SH-SY5Y (cell line): Measurements from ENCODE around the gene ATP8A1.

ENCODE experiments used
- GATA2 ChIP-seq: IDR thresholded peaks from 2 replicates; pipeline ENCODE4 v1.6.1; 2011; ENCODE audit warnings: mild to moderate bottlenecking, low read depth, low read length
- GATA3 ChIP-seq: IDR thresholded peaks from 2 replicates; pipeline ENCODE4 v1.6.1; 2011; ENCODE audit warnings: low read depth, mild to moderate bottlenecking, low read length, moderate library complexity

Gene ATP8A1

DNA sequence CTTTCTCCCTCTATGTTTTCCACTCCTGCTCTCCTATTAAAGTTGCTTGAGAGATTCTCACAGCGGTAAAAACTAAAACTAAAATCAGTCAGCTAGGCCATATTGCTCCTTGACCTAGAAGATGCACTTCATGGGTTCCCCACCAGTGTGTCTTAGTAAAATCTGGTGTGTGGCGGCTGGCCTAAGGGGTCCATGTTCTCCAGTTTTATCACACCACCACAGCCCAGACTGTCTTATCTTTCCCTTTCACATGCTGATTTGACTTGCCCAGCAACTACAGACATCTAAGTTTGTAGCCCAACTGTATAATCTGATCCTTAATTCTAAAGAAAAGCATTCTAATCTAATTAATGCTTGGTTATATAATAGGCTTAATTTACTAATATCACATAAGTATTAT, 68.0 kb downstream of the ATP8A1 start:
- 0 out of 2 replicates have a peak, but pooled peaks have one; percentile 28 for TF ChIP-seq GATA2
- peak; percentile 30; the same call in 1 of the 2 replicates for TF ChIP-seq GATA3

DNA sequence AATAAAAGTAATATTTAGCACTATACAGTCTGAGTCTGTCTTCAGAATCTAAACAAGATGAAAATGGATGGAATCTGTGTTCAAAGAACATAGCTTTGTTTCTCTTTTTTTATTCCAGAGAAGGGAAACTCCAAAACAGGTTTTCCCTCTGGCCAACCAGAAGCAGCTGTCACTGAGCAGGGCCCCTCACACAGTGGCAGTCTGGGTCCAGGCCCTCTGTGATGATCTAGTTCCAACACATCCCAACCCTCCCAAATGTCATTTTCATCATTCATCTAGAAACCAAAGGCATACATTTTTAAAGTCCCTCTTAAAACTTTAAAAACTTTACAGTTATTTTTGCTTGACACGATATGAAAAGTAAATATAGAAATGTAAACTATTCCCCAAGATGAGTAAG, 70.1 kb downstream of the ATP8A1 start:
- TF ChIP-seq GATA3: no peak
- TF ChIP-seq GATA2: no peak

DNA sequence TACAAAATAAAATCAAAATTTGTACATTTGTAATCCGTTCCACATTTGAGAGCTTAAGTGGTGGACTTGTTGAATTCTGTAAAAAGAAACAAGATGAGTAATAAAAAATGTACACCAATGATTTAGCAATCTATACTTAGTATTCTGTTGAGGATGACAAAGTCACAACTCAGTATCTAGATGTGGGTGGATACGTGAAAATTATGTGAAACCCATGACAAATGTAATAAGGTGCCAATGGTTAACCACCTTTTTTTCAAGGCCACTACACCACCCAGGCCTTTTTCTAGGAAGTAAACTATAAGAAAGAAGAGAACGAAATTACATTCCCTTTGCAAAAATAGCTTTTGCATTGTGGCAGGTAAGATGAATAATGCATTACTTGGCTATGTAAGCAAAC, 77.0 kb downstream of the ATP8A1 start:
- TF ChIP-seq GATA2: no peak
- no peak for TF ChIP-seq GATA3

DNA sequence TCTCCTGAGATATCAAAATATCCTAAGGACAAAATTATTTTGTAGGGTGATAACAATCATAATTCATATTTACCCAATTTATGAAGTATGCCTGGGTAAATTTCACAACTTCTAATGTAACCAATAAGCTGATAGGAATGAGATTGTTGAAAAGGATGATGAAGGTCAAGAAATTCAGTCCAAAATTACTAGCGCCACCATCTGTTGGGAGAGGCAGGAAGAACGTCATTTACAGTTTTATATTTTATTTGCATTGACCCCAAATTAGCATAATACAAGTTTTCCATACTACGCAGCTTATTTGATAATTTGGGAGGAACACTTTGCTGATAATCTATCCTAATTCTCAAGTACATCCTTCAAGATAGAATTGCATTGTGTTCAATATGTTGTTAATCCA, 78.7 kb downstream of the ATP8A1 start:
- TF ChIP-seq GATA3 (no peak), GATA2 (no peak)

DNA sequence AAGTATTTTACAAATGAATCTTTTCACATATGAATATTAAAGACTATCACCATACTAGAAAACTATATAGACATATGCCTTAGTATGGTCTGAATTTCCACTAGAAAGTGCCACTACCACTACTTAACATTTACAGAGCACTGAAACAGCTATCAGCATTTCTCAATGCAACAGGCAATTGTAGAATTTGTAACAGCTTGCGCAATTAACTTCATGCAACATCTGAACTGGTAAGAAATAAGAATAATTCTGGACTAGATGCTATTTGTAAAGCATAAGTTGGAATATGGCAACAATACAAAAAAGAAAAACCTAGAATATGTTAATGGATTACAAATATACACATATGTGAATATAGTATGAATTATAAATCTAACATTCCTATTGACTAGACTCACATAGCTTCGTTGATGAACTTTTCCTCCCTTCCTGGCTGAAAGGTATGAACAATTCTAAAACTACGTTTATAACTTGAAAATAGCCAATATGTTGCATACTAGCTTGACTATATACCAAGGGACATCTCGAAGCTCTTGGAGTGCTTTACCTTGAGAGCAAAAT, 82.0 kb downstream of the ATP8A1 start:
- no peak for TF ChIP-seq GATA2
- TF ChIP-seq GATA3: no peak

DNA sequence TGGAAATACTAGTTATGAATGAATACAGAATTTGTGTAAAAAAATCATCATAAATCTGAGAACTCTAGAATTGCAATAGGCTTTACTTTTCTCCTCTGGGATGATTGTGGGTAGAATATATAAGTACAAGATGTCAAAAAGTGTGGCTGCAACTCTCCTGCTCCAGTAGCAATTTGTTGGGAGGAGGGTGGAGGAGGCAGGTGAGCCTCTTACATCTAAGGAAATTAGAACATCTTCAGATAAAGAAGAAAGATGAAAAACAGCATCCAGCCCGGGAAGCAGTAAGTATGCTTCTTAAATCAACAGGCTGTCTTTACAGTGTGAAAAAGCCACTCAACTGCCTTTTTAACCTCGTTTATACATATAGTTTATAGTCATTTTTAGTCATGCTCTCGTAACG, 83.7 kb downstream of the ATP8A1 start:
- no peak for TF ChIP-seq GATA2
- no peak for TF ChIP-seq GATA3

DNA sequence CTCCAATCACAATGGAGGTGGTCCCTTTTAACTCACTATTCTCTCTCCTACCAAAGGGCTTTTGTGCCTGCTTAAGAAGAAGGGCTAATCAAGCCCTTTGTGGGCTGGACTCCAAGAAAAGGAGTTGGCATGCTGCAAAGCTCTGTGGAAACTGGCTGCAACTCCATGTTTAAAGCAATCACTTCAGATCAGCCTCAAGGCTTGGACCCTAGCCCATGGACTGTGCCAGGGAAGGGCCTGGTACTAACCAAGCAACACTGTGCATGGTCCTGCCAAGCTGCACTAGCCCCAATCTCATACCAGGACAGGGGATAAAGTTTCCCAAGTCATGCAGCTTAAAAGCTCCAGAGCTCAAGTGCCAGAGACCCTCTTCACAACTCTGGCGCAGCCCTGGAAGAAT, 86.7 kb downstream of the ATP8A1 start:
- TF ChIP-seq GATA2: no peak
- TF ChIP-seq GATA3: no peak

DNA sequence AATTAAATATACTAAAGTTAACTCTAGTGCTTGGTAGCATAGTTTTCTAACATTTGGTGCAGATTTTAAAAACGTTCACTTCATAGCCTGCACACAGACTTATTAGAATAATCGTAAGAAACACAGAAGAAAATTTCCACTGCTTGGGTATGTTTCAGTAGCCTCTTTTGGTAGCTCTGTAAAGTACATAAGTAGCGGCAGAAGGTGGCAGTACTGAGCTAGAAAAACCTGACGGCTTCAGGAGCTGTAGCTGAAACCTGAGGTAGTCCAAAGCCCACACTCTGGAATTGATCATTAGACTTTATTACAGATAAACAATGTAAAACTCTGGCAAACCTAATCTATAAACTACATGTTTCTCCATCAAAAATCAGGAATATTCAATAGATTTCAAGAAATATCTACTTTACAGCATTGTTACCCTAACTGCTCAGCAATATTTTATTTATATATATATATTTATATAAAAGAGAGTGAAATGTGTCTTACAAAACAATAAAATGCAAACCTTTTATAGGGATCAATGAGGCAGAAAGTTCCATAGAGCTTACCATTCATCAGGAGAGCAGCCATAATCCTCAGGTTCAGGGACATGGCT, 88.2 kb downstream of the ATP8A1 start:
- TF ChIP-seq GATA3 (no peak), GATA2 (no peak)

DNA sequence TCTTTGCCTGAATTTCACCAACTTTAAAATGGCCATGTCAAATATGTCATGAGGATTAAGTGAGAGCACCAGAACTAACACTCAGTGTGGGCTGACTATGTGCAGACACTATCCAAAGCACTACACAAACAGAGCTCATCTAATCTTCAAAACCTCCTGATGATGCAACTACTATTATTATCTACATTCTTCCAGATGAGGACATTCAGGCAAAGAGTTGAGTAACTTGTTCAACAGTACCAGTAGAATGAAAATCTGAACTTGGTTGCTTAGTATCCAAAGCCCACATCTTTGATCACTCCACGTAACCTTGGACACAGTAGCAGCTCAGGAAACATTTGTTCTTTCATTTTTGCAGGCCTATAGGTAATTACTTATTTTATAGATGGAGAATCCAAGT, 90.1 kb downstream of the ATP8A1 start:
- no peak for TF ChIP-seq GATA2
- no peak for TF ChIP-seq GATA3

DNA sequence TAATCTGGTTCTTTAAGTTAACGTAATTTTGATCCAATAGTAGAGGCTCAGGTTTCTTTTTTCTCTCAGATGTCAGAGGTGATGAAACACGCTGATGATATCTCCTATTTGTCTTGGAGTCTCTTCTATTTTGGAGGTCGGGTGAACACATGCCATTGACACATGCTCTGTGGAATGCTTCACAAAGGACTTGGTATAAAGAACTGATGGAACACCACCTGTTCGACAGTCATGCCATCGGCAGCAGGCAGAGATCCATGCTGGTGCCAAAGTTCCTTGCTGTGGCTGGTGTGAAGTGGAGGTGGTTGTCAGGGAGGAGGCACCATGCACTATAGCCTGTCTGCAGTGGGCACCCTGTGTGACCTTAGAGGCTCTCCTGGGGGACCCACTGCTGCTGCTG, 94.9 kb downstream of the ATP8A1 start:
- TF ChIP-seq GATA2: no peak
- TF ChIP-seq GATA3: no peak

DNA sequence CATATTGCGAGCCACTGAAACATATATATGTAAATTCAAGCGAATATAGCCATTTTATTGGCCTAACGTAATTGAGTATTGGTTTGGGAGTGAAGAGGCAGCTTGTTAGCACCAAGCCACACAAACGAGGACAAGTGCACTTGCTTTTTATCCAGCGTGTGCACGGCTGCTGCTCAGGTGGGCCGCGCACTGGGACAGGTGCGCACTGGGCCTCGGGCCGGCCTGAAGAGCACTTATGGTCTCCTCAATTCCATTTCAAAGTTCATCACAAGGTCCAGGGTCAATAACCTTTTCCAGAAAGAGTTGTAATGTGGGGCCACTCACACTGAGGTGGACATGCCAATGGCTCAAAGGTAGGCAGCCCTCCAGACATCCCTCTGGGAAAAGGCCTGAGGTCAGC, 95.9 kb downstream of the ATP8A1 start:
- no peak for TF ChIP-seq GATA2
- no peak for TF ChIP-seq GATA3

DNA sequence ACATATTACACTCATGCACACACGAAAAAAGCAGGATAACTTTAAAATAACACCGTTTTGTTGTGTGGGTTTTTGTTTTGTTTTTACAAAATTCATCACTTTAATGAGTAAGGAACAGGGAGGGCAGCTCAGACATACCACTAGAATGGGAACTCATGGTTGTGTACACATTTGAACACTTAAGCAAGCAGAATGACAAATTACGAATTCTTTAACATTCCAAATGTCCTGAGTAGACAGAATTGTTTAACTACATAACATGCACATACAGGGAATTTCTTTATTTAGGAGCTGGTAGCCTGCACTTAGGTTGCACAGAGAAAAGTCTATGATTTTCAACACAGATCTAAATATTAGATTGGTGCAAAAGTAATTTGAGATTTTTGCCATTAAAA, 96.4 kb downstream of the ATP8A1 start:
- TF ChIP-seq GATA2 (no peak), GATA3 (no peak)

DNA sequence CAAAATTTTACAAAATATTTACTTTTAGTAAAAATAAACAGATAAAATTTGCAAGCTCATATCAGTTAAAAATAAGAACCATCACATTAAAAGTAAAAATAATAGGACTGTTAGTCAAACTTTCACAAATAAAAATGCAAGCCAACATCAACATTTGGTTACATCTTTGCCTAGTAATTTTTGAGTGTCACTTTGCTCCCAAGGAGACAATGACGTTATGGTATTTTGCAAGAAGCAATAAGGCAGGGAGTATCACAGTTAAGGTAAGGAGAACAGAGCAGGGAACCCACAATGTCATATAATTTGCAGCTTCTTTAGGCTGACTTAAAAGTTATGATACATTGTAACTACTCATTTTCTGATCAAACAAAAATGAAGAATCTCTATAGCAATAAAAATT, 98.7 kb downstream of the ATP8A1 start:
- TF ChIP-seq GATA3: no peak
- TF ChIP-seq GATA2: no peak

DNA sequence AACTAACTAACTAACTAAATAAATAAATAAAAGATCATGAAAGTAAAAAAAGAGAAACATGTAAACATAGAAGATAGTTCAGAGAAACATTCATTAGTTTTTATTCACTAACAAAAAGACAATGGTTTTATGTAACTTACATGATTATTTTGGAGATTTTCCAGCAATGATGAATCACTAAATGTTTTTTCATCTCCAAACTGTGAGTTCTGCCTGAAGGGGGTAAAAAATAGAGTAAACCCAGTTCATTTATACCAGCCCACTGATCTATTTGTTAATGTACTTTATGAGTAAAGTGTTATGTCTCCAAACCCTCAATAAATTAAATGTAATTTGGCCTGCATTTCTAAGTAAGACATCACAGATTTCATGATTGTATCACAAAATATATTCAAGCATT, 101.1 kb downstream of the ATP8A1 start:
- TF ChIP-seq GATA3 (no peak), GATA2 (no peak)

DNA sequence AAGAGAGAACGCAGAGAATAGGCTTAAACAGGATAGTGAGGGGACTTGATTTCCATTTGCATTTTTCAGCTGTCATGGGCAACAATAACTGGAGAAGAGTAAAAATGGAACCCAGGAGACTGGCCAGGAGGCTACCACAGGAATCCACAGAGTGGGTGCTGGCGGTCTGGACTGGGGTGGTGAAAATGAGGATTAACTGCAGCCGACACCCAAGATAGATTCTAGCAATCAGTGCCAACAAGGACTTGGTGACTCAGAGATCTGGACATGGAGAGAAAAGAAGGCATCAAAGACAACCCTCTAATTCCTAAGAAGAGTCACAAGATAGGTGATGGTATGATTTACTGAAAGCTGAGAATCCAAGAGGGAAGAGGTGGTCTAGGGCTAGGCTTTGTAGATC, 102.8 kb downstream of the ATP8A1 start:
- TF ChIP-seq GATA2: no peak
- TF ChIP-seq GATA3: no peak

DNA sequence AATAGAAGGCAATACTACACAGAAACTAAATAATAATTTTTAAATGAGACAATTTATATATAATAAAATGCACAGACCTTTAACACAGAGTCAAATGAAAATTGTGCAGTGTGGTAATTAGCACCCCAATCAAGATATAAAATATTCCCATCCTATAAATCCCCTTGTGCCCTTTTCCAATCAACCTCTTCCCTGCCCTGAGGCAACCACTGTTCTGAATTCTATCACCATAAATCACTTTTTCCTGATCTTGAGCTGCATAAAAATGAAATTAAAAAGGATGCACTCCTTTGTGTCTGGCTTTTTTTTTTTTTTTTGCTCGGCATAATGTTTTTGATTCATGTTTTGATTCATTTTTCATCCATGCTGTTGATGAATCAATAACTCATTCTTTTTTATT, 107.0 kb downstream of the ATP8A1 start:
- TF ChIP-seq GATA3 (no peak), GATA2 (no peak)

DNA sequence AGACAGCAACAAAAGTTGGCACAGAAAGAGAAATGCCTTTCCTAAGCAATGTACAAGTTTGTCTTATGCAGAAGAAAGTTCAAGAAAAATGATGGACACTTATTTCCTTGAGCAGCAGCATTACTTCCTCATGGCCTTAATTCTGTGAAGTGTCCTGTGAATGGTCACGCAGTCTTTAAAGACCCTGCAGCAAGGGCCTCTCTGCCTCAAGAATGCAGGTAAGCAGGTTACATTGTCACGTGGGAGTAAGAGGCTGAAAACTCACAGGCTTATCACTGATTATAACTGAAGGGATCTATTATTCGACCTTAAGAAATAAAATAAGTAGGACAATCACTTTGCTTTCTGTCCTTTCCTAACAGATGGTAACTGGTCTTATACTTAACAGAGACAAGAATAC, 109.1 kb downstream of the ATP8A1 start:
- TF ChIP-seq GATA3 (no peak), GATA2 (no peak)
